ENCODE measurements around the gene CLIP1.

DNA sequence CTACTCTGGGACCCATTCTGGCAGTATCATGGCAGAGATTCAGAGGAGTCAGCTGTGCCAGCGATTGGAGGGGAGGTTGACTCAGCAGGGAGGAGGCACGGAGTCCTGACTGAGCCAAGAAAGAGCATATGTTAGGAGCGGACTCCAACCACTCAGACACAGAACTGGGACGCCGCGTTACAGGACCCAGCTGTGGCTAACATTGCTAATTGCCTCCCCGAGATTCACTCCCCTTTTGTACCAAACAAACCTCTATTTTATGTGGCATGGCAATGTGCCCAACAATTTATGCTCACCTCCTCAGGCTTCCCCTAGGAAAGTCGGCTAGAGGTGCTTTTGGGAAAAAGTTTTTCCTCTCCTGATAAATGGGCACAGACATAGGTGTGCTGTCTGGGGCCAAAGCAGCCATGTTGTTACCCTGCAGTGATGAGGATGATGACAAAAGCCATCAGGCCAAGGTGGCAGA, 15.2 kb upstream of the CLIP1 start:
- TF ChIP-seq POLR2A (IDR thresholded peaks at IDR 0.05; ENCODE audit: low read length) (no peak), GATA1 (IDR thresholded peaks at IDR 0.05; ENCODE audit: low read depth, low read length) (no peak)
